HG03280 (cell line): Measurements from ENCODE around the gene ACE2.
A peak's percentile ranks its signal among the peaks of the same experiment; 100 is the strongest.

Experiments used
- ATAC-seq: cut with Tn5 transposase; IDR thresholded peaks from one replicate; pipeline ENCODE4 v1.9.1; 2021; ENCODE audit warnings: mild to moderate bottlenecking, moderate library complexity; ENCODE audit not compliant: unreplicated experiment

Gene ACE2

DNA sequence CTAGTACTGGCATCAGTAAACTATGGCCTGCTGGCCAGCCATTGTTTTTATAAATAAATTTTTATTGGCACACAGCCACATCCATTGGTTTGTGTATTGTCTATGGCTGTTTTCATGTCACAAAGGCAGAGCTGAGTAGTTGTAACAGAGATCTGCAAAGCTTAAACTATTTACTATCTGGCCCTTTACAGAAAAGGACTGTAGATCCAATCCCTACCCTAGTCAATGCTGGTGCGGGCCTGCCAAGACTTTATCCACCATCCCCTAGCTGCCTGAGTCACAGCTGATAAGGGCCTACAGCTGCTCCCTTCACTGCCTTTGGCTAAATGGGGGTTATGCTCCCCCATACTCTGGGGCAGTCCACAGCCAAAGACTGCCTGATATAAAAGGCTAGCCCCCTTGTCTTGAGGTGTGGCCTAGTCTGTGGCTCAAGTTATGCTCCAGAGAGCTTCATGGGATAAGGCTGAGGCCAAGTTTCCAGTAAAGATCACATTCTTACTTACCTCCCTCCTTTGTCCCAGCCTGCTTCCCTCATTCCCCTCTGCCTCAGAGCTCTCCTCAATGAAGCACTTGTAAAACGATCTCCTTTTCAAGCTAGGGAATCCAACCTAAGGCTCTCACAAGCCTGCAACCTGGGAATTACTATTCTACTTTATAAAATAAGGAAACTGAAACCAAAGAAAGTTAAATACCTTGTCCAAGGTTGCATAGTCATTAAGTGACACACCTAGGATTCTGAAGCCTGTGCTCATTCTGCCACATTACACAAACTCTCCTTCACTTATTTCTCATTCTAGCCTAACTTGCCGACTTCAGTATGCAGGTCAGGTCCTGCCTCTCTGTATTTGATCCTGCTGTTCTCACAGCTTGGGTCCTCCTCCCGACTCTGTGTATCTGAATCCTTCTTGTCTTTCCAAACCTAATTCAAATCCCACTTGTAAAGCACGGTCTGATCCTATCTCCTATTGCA is 20.7 kb downstream of the ACE2 start:
- ATAC-seq = no peak

DNA sequence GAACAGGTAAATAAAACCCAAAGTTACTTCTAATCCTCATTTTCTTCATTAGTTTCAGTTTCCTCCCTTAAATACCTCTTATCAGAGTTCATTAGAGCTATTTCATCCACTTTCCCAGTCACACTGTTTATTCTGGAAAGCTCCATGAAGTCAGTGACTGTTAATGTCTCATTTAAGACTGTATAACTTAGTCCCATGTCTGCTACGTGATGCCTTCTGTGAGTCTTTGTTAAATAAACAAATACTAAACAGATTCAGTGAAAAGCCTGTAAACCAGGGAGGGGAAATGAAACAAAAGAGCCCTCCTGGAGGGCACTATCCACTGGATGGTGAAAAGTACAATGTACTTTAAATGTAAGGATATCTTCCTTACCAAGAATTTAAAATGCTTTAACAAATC is 24.7 kb downstream of the ACE2 start:
- no peak for ATAC-seq

DNA sequence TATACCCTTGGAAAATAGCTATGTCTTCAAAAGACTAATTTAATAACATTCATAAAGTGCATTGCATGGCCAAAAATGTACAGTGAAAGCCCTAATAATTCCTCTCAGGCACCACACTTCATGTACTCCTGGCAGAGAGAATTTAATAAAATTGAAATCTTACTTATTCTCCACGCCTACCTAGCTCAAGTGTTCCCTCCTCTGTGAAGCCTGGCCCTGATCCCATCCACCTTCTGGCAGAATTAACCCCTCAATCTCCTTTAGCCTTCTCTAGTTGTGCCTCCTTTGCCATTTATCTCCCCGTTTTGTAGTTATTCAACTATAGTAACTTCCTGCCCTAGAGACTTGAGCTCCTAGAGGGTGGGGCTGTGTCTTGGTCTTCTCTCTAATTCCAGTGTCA is 26.7 kb downstream of the ACE2 start:
- no peak for ATAC-seq

- no peak for ATAC-seq
Measured at GRCh38 chrX:15570145-15570544, 30.6 kb downstream of the ACE2 start.

- ATAC-seq = no peak
Measured at GRCh38 chrX:15567886-15568616, 32.7 kb downstream of the ACE2 start.

- ATAC-seq = no peak
Measured at GRCh38 chrX:15567267-15567666, 33.5 kb downstream of the ACE2 start.

DNA sequence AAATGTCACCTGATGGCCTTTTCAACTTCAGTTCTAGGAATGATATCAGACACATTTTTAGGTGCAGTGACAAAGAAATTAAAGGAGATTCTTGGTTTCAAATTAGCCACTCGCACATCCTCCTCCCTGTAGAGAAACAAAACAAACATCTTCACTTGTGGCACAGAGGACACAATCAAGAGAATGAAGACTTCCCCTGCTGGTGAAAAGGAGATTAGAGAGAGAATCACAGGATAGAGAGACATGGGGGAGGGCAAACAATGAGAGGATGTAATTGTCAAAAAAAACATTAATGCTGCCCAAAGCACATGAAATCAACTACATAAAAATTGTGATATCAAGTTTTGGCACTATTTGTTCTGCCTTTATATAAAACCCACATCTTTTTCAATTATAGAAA is 34.5 kb downstream of the ACE2 start:
- no peak for ATAC-seq

DNA sequence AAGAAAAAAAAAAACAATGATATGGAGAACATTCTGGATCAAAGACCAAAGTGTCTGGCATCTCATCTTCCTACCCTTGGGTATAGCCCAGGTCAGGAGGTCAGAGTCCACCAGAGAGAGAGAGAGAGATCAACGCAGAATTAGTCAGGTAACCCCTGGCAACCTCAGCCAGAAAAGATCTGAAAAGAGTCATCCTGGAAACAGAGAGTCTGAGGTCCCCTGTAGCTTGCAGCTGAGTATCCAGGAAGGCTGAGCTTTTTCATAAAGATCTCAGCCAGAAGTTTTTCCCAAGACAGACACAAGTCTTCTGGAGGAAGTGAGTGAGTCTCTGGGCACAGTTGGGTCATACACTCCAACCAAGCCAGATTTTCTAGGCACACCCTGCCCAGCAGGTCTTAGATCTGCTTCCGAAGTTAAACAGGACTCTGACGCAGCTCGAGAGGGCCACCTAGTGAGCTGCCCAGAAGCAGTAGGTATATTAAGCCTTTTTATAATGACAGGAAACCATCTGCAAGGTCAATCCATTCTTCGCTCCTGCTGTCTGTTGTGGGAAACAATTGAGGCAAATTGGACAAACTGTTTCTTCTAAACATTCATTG is 35.7 kb downstream of the ACE2 start:
- peak; percentile 70 for ATAC-seq

DNA sequence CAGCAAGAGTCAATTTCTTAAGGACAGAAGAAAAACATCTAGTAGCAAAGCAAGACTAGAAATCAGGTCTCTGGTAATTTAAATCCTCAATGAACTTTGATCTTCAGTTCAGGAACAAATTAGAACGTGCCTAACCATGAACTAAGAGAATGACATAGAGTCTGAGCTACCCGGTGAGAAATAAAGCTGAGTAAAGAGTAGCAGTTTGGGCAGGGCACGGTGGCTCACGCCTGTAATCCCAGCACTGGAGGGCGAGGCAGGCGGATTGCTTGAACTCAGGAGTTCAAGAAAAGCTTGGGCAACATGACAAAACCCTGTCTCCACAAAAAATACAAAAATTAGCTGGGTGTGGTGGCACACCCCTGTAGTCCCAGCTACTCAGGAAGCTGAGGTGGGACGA is 37.7 kb downstream of the ACE2 start:
- no peak for ATAC-seq

- ATAC-seq = no peak
Measured at GRCh38 chrX:15560924-15561323, 39.8 kb downstream of the ACE2 start.

- ATAC-seq = no peak
Measured at GRCh38 chrX:15559227-15559626, 41.5 kb downstream of the ACE2 start.

DNA sequence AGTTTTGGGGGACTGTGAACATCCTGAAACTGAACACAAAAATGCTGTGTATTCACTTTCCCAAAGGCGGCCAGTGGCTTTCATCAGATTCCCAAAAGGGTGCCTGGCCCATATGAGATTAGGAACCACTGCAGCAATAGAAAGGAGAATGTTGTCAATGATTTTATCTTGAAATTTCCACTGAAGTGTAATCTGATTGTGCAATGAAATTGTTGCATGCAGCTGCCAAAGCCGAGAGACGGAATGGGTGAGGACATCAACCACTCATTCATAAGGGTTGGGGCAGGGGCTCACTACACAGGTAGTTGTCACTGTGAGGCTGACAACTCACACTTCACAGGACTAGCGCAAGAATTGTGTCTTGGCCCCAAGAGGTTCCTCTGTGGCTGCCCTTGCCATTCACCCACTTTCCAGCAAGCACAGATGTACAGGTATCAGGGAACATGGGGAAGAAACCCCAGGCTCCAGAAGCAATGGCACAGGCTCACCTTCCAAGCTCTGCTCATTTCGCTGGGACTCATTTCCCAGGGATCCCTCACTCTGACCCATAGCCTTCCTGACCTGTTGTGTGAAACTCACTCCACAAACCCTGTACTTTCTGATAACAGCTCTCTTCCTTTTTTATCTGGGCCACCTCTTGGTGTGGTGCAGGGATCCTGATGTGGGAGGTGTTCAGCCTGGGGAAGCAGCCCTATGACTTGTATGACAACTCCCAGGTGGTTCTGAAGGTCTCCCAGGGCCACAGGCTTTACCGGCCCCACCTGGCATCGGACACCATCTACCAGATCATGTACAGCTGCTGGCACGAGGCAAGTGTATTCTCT is 51.4 kb downstream of the ACE2 start:
- no peak for ATAC-seq

DNA sequence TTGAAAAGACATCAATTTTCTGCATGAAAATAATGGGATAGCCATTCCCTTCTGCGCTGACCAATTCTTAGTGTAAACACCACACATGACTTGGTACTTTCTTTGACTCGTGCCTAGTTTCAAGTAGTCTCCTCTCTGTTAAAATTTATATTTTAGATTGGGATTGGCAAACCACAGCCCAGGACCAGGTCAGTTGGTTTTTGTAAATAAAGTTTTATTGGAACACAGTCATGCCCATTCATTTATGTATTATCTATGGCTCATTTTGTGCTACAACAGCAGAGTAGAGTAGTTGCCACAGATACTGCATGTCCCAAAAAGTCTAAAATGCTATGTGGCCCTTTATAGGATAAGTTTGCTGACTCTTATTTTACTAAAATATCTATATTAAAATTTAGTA is 53.4 kb downstream of the ACE2 start:
- no peak for ATAC-seq

DNA sequence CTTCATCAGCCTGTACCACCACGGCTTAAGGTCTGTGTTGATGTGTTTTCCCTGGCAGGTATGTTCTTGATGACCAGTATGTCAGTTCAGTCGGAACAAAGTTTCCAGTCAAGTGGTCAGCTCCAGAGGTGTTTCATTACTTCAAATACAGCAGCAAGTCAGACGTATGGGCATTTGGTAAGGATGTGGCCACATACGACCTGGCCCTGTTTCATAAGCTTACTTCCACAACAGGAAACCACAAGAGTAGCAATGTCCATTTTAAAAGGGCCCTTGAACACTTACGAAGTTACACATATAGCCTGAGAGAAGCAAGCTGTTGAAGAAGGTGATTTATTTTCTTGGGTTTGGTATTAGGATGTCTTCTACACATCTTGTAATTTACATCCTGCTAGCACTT is 54.0 kb downstream of the ACE2 start:
- ATAC-seq = no peak

DNA sequence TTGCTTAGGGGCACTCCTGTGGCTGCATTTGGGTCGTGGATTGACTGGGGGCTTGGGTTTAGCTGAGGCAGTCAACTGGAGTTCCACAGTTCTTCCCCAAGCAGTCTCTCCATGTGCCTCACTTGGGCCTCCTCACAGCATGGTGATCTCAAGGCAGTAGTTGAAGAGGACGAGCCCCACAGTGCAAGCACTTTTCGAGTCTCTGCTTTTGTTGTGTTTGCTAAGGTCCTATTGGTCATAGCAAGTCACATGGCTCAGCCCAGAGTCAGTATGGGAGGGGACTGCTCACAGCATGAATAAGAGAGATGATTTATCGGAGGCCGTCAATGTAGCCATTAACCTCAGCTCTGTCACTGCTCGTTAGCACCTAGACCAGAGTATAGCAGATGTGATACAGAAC is 70.4 kb downstream of the ACE2 start:
- ATAC-seq = no peak

GRCh38 chrX:15529165-15529564 is 71.6 kb downstream of the ACE2 start:
- ATAC-seq = no peak

DNA sequence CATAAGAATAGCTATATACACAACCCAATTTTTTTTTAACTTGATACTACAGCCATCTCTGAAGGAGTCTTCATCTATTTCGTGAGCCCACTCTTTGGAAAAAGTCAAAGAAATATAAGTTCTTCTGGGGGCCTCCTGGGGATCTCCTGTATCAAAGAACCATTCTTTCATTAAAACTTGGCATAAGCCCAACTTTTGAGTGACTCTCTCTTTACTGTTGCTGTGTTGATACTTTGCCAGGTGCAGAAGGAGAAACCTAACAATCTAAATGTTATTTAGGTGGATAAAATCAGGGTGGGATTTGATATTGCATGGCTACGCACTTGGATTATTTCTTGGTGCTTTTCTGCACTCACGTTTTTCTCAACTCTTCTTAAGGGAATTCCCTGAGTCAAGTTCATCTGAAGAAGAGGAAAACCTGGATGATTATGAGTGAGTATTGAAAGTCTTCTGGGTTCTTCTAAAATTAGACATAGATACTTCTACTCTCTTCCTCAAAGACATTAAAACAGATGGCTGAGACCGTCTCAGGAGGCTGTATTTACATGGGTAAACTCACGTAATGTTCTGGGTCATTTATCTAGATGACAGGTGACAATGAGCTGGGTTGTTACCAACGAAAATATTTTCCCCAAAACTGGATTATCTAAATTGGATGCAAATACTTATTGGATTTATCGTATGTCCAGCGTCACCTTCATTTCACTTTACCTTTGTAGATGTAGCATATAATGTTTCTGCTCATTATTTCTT is 74.9 kb downstream of the ACE2 start:
- no peak for ATAC-seq

- no peak for ATAC-seq
Measured at GRCh38 chrX:15524417-15524816, 76.3 kb downstream of the ACE2 start.

- no peak for ATAC-seq
Measured at GRCh38 chrX:15523088-15523487, 77.7 kb downstream of the ACE2 start.

- ATAC-seq = no peak
Measured at GRCh38 chrX:15522464-15522863, 78.3 kb downstream of the ACE2 start.
